ENCODE measurements around the gene GPR161.

- no peak for TF ChIP-seq CTCF (conservative IDR thresholded peaks at IDR 0.05)
- no peak for TF ChIP-seq EZH2 (IDR thresholded peaks at IDR 0.05; ENCODE audit: low read depth)
Observed at GRCh38 chr1:168114845-168115244, 21.9 kb downstream of the GPR161 start.

Data from PC-9 (cell line).